ENCODE data around the gene TRIM72. TPM values are rescaled to one million over a fixed set of nuclear protein-coding genes. Genes with fewer than 3 reads are reported as not detected.

The TRIM72 gene
- total RNA-seq, 1 experiment from 2014 or later, result 1.8 TPM

- peaks cover 89% of the 10 kb centered on the region for H3K36me3 Mint-ChIP-seq
- DNase-seq (ENCODE audit: low spot score) (no peak), ATAC-seq (no peak)
- TF ChIP-seq RORB (CRISPR knock-in tag; IDR thresholded peaks at IDR 0.05) (no peak), AR (CRISPR knock-in tag; IDR thresholded peaks at IDR 0.05) (no peak), GABPB1 (CRISPR knock-in tag; IDR thresholded peaks at IDR 0.05) (no peak), USF2 (CRISPR knock-in tag; IDR thresholded peaks at IDR 0.05) (no peak), ZNF396 (CRISPR knock-in tag; IDR thresholded peaks at IDR 0.05; ENCODE audit: borderline replicate concordance) (no peak), ZMAT4 (CRISPR knock-in tag; IDR thresholded peaks at IDR 0.05) (no peak), ZNF416 (CRISPR knock-in tag; IDR thresholded peaks at IDR 0.05) (no peak)
- TF ChIP-seq, protein P1, sequence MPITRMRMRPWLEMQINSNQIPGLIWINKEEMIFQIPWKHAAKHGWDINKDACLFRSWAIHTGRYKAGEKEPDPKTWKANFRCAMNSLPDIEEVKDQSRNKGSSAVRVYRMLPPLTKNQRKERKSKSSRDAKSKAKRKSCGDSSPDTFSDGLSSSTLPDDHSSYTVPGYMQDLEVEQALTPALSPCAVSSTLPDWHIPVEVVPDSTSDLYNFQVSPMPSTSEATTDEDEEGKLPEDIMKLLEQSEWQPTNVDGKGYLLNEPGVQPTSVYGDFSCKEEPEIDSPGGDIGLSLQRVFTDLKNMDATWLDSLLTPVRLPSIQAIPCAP (CRISPR knock-in tag; IDR thresholded peaks at IDR 0.05), result no peak
- POLR2A ChIA-PET, result interaction anchor here (0.7 to 1.0 kb wide), 2 partner anchors 13 to 276 kb away, joined by 4 to 5 read pairs; no protein-coding TSS in a partner anchor
- CTCF ChIA-PET, result no interaction called here
- no peaks in the 10 kb centered on the region for H3K9me3 Mint-ChIP-seq
- H3K27me3 Mint-ChIP-seq (ENCODE audit: low read depth), result no peaks in the 10 kb centered on the region
- H3K4me3 Mint-ChIP-seq, result no peak overlapping the region
- H3K4me1 Mint-ChIP-seq, result peaks cover 39% of the 10 kb centered on the region
- H3K27ac Mint-ChIP-seq, result peak overlapping the region; percentile 13; the same call in 1 of the 2 replicates
Measured at GRCh38 chr16:31184888-31185287, 29.0 kb upstream of the TRIM72 start.

GRCh38 chr16:31185339-31185738 lies 28.6 kb upstream of the TRIM72 start:
- no peak for ATAC-seq
- CTCF ChIA-PET, result no interaction called here
- Mint-ChIP-seq H3K27ac (peak overlapping the region; percentile 45; the same call in 1 of the 2 replicates), H3K27me3 (ENCODE audit: low read depth) (no peaks in the 10 kb centered on the region), H3K4me3 (no peak overlapping the region), H3K36me3 (peaks cover 94% of the 10 kb centered on the region), H3K9me3 (no peaks in the 10 kb centered on the region), H3K4me1 (peaks cover 39% of the 10 kb centered on the region)
- no peak for DNase-seq (ENCODE audit: low spot score)
- no peak for TF ChIP-seq ZNF423 (CRISPR knock-in tag; IDR thresholded peaks at IDR 0.05)
- TF ChIP-seq TP53 (CRISPR knock-in tag; IDR thresholded peaks at IDR 0.05), result no peak
- TF ChIP-seq USF2 (CRISPR knock-in tag; IDR thresholded peaks at IDR 0.05), result no peak
- TF ChIP-seq TEAD4 (CRISPR knock-in tag; IDR thresholded peaks at IDR 0.05), result no peak
- TF ChIP-seq, protein P2, sequence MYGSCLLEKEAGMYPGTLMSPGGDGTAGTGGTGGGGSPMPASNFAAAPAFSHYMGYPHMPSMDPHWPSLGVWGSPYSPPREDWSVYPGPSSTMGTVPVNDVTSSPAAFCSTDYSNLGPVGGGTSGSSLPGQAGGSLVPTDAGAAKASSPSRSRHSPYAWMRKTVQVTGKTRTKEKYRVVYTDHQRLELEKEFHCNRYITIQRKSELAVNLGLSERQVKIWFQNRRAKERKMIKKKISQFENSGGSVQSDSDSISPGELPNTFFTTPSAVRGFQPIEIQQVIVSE (CRISPR knock-in tag; IDR thresholded peaks at IDR 0.05; ENCODE audit: borderline replicate concordance), result no peak
- TF ChIP-seq ZMAT4 (CRISPR knock-in tag; IDR thresholded peaks at IDR 0.05), result no peak
- no peak for TF ChIP-seq GABPB1 (CRISPR knock-in tag; IDR thresholded peaks at IDR 0.05)
- no peak for TF ChIP-seq FOXK1 (CRISPR knock-in tag; IDR thresholded peaks at IDR 0.05)
- TF ChIP-seq, protein P3, sequence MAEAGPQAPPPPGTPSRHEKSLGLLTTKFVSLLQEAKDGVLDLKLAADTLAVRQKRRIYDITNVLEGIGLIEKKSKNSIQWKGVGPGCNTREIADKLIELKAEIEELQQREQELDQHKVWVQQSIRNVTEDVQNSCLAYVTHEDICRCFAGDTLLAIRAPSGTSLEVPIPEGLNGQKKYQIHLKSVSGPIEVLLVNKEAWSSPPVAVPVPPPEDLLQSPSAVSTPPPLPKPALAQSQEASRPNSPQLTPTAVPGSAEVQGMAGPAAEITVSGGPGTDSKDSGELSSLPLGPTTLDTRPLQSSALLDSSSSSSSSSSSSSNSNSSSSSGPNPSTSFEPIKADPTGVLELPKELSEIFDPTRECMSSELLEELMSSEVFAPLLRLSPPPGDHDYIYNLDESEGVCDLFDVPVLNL (CRISPR knock-in tag; IDR thresholded peaks at IDR 0.05; ENCODE audit: borderline replicate concordance, low read depth), result no peak
- TF ChIP-seq, protein P4, sequence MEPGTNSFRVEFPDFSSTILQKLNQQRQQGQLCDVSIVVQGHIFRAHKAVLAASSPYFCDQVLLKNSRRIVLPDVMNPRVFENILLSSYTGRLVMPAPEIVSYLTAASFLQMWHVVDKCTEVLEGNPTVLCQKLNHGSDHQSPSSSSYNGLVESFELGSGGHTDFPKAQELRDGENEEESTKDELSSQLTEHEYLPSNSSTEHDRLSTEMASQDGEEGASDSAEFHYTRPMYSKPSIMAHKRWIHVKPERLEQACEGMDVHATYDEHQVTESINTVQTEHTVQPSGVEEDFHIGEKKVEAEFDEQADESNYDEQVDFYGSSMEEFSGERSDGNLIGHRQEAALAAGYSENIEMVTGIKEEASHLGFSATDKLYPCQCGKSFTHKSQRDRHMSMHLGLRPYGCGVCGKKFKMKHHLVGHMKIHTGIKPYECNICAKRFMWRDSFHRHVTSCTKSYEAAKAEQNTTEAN (CRISPR knock-in tag; IDR thresholded peaks at IDR 0.05), result no peak
- TF ChIP-seq, protein P5, sequence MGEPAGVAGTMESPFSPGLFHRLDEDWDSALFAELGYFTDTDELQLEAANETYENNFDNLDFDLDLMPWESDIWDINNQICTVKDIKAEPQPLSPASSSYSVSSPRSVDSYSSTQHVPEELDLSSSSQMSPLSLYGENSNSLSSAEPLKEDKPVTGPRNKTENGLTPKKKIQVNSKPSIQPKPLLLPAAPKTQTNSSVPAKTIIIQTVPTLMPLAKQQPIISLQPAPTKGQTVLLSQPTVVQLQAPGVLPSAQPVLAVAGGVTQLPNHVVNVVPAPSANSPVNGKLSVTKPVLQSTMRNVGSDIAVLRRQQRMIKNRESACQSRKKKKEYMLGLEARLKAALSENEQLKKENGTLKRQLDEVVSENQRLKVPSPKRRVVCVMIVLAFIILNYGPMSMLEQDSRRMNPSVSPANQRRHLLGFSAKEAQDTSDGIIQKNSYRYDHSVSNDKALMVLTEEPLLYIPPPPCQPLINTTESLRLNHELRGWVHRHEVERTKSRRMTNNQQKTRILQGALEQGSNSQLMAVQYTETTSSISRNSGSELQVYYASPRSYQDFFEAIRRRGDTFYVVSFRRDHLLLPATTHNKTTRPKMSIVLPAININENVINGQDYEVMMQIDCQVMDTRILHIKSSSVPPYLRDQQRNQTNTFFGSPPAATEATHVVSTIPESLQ (CRISPR knock-in tag; IDR thresholded peaks at IDR 0.05), result no peak
- TF ChIP-seq EMX1 (CRISPR knock-in tag; IDR thresholded peaks at IDR 0.05), result no peak
- no peak for TF ChIP-seq ESRRA (CRISPR knock-in tag; IDR thresholded peaks at IDR 0.05; ENCODE audit: borderline replicate concordance)
- no peak for TF ChIP-seq ZNF671 (CRISPR knock-in tag; IDR thresholded peaks at IDR 0.05)
- no peak for TF ChIP-seq ZNF416 (CRISPR knock-in tag; IDR thresholded peaks at IDR 0.05)
- TF ChIP-seq ZNF219 (CRISPR knock-in tag; IDR thresholded peaks at IDR 0.05; ENCODE audit: borderline replicate concordance), result no peak
- TF ChIP-seq GRHL2 (CRISPR knock-in tag; IDR thresholded peaks at IDR 0.05; ENCODE audit: insufficient replicate concordance, severe bottlenecking), result no peak
- POLR2A ChIA-PET, result no interaction called here
